HG03135 (cell line): Measurements from ENCODE around the gene CTAGE1.
"Not testable (repeated sequence)": the region's sequence is repeated elsewhere in the genome, so short reads cannot be mapped to it uniquely, and the experiment has no call there.

Experiments used
- ATAC-seq: cut with Tn5 transposase; IDR thresholded peaks from one replicate; pipeline ENCODE4 v1.9.1; 2021; ENCODE audit warnings: mild to moderate bottlenecking, moderate library complexity; ENCODE audit not compliant: unreplicated experiment

CTAGE1 gene

GRCh38 chr18:22393164-22393563 lies 24.6 kb downstream of the CTAGE1 start:
- ATAC-seq, result not testable (repeated sequence)

- ATAC-seq, result no peak
These were observed 26.0 kb downstream of the CTAGE1 start for GRCh38 chr18:22391407-22392345.

- ATAC-seq, result no peak
These were observed 29.9 kb downstream of the CTAGE1 start for GRCh38 chr18:22387787-22388186.

GRCh38 chr18:22387364-22387763 lies 30.4 kb downstream of the CTAGE1 start:
- no peak for ATAC-seq

- no peak for ATAC-seq
These were observed 32.0 kb downstream of the CTAGE1 start for GRCh38 chr18:22385718-22386117.

- ATAC-seq, result no peak
These were observed 38.9 kb downstream of the CTAGE1 start for GRCh38 chr18:22378672-22379282.

GRCh38 chr18:22377769-22378168 lies 39.9 kb downstream of the CTAGE1 start:
- no peak for ATAC-seq

GRCh38 chr18:22370414-22370813 lies 47.3 kb downstream of the CTAGE1 start:
- no peak for ATAC-seq

GRCh38 chr18:22368021-22368420 lies 49.7 kb downstream of the CTAGE1 start:
- no peak for ATAC-seq

GRCh38 chr18:22367303-22367702 lies 50.4 kb downstream of the CTAGE1 start:
- ATAC-seq, result no peak

- ATAC-seq, result no peak
These were observed 53.8 kb downstream of the CTAGE1 start for GRCh38 chr18:22363867-22364463.
